ENCODE data around the gene C1QBP. TPM values are rescaled to one million over a fixed set of nuclear protein-coding genes. Genes with fewer than 3 reads are reported as not detected.

C1QBP gene
- total RNA-seq, 1 experiment from 2014 or later = 225 TPM

DNA sequence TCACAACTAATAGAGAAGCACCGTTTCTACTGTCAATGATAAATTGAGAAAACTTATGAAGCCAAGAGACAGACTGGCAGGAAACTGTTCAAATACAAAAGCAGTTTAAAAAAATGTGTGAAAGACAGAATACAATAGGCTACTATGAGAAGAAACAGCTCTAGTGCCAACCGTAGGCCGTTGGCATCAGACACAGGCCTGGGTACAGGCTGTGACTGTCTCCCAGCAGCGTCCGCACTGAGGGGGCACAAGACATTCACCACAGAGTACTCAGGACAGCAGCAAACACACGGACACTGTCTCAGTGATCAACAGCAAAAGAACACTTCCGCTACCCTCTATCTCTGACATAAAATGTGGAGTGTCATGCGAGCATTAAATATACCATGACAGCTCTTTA lies 7.8 kb upstream of the C1QBP start:
- no peak for DNase-seq (ENCODE audit: low read depth, low spot score)
- no peaks in the 10 kb centered on the region for H3K9me3 ChIP-seq (ENCODE audit: control insufficient read depth, insufficient read depth, low read depth, low read length)
- ChIA-PET POLR2A (no interaction called here), CTCF (interaction anchor here (0.5 kb wide), 1 partner anchor 23 kb away, joined by 3 read pairs; no protein-coding TSS in a partner anchor)
- intact Hi-C loops (cut with micrococcal nuclease; ENCODE audit: unreplicated experiment) = no loop called here
- H3K27me3 ChIP-seq (ENCODE audit: control insufficient read depth, insufficient read depth, low read length) = no peaks in the 10 kb centered on the region
- TF ChIP-seq POLR2AphosphoS5 (IDR thresholded peaks at IDR 0.05; ENCODE audit: low read depth, low read length) = no peak
- TF ChIP-seq, protein P1, sequence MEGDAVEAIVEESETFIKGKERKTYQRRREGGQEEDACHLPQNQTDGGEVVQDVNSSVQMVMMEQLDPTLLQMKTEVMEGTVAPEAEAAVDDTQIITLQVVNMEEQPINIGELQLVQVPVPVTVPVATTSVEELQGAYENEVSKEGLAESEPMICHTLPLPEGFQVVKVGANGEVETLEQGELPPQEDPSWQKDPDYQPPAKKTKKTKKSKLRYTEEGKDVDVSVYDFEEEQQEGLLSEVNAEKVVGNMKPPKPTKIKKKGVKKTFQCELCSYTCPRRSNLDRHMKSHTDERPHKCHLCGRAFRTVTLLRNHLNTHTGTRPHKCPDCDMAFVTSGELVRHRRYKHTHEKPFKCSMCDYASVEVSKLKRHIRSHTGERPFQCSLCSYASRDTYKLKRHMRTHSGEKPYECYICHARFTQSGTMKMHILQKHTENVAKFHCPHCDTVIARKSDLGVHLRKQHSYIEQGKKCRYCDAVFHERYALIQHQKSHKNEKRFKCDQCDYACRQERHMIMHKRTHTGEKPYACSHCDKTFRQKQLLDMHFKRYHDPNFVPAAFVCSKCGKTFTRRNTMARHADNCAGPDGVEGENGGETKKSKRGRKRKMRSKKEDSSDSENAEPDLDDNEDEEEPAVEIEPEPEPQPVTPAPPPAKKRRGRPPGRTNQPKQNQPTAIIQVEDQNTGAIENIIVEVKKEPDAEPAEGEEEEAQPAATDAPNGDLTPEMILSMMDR (IDR thresholded peaks at IDR 0.05) = no peak
- no peak for TF ChIP-seq TCF7L2 (IDR thresholded peaks at IDR 0.05; ENCODE audit: low read depth, low read length)
- no peak for TF ChIP-seq SIN3A (IDR thresholded peaks at IDR 0.05; ENCODE audit: borderline replicate concordance, insufficient read depth, low read depth, low read length)
- TF ChIP-seq, protein P2, sequence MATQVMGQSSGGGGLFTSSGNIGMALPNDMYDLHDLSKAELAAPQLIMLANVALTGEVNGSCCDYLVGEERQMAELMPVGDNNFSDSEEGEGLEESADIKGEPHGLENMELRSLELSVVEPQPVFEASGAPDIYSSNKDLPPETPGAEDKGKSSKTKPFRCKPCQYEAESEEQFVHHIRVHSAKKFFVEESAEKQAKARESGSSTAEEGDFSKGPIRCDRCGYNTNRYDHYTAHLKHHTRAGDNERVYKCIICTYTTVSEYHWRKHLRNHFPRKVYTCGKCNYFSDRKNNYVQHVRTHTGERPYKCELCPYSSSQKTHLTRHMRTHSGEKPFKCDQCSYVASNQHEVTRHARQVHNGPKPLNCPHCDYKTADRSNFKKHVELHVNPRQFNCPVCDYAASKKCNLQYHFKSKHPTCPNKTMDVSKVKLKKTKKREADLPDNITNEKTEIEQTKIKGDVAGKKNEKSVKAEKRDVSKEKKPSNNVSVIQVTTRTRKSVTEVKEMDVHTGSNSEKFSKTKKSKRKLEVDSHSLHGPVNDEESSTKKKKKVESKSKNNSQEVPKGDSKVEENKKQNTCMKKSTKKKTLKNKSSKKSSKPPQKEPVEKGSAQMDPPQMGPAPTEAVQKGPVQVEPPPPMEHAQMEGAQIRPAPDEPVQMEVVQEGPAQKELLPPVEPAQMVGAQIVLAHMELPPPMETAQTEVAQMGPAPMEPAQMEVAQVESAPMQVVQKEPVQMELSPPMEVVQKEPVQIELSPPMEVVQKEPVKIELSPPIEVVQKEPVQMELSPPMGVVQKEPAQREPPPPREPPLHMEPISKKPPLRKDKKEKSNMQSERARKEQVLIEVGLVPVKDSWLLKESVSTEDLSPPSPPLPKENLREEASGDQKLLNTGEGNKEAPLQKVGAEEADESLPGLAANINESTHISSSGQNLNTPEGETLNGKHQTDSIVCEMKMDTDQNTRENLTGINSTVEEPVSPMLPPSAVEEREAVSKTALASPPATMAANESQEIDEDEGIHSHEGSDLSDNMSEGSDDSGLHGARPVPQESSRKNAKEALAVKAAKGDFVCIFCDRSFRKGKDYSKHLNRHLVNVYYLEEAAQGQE (IDR thresholded peaks at IDR 0.05; ENCODE audit: insufficient read depth in 1 of 2, low read depth in 2 of 2, low read length in 1 of 2) = no peak
- in situ Hi-C loops (cut with HindIII; ENCODE audit: low pct_unique_long_range_greater_than_20kb, low sequenced_read_pairs) = no loop called here
- peaks cover 13% of the 10 kb centered on the region for H3K36me3 ChIP-seq (ENCODE audit: control insufficient read depth, insufficient read depth, low read length)
- no peak for ATAC-seq
- H3K4me1 ChIP-seq (ENCODE audit: control insufficient read depth, insufficient read depth, low read length) = no peaks in the 10 kb centered on the region
- no peak overlapping the region for H3K27ac ChIP-seq (ENCODE audit: low read length)
- no peak overlapping the region for H3K4me3 ChIP-seq (ENCODE audit: low read depth in 2 of 2, low read length in 2 of 2)
- BruUV-seq (replicated peaks) = no TSS peak

DNA sequence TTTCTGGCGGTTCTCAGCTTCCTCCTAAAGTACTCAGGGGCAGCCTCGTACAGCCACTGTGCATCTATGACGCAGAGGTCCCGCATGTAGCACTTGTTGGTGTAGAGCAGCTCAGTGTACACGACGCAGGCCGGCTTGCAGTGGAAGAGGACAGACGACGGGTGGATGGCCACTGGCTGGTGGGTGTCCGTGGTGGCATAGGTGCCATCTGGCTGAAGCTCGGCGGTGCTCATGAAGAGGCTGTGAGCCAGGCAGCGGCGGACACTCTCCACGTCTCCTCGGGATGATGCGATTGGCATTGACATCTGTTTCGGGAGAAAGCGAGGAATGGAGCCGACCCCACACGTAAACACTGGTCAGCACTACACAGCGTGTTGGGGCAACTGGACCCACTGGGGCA lies 5.3 kb upstream of the C1QBP start:
- Histone ChIP-seq H3K4me3 (ENCODE audit: low read depth in 2 of 2, low read length in 2 of 2) (no peak overlapping the region), H3K36me3 (ENCODE audit: control insufficient read depth, insufficient read depth, low read length) (peaks cover 3% of the 10 kb centered on the region), H3K9me3 (ENCODE audit: control insufficient read depth, insufficient read depth, low read depth, low read length) (no peaks in the 10 kb centered on the region), H3K27ac (ENCODE audit: low read length) (no peak overlapping the region), H3K27me3 (ENCODE audit: control insufficient read depth, insufficient read depth, low read length) (no peaks in the 10 kb centered on the region), H3K4me1 (ENCODE audit: control insufficient read depth, insufficient read depth, low read length) (peaks cover 5% of the 10 kb centered on the region; the same call in 1 of the 2 replicates)
- ChIA-PET POLR2A (no interaction called here), CTCF (no interaction called here)
- ATAC-seq = no peak
- TF ChIP-seq SIN3A (IDR thresholded peaks at IDR 0.05; ENCODE audit: borderline replicate concordance, insufficient read depth, low read depth, low read length) (no peak), POLR2AphosphoS5 (IDR thresholded peaks at IDR 0.05; ENCODE audit: low read depth, low read length) (no peak), TCF7L2 (IDR thresholded peaks at IDR 0.05; ENCODE audit: low read depth, low read length) (no peak)
- TF ChIP-seq, protein P1 (IDR thresholded peaks at IDR 0.05) = no peak
- TF ChIP-seq, protein P2 (IDR thresholded peaks at IDR 0.05; ENCODE audit: insufficient read depth in 1 of 2, low read depth in 2 of 2, low read length in 1 of 2) = no peak
- no TSS peak for BruUV-seq (replicated peaks)
- in situ Hi-C loops (cut with HindIII; ENCODE audit: low pct_unique_long_range_greater_than_20kb, low sequenced_read_pairs) = no loop called here
- no peak for DNase-seq (ENCODE audit: low read depth, low spot score)
- intact Hi-C loops (cut with micrococcal nuclease; ENCODE audit: unreplicated experiment) = no loop called here

All from Panc1 (cell line).